Measurements from ENCODE around the gene AMZ1. TPM values are rescaled to one million over a fixed set of nuclear protein-coding genes. Genes with fewer than 3 reads are reported as not detected.

Gene AMZ1
- total and polyA plus RNA-seq, 10 of the 15 experiments (the other 5 are each of a cell fraction or from before 2014, with no cell fraction given), result 0.02 to 2.0 (median 0.69) TPM

DNA sequence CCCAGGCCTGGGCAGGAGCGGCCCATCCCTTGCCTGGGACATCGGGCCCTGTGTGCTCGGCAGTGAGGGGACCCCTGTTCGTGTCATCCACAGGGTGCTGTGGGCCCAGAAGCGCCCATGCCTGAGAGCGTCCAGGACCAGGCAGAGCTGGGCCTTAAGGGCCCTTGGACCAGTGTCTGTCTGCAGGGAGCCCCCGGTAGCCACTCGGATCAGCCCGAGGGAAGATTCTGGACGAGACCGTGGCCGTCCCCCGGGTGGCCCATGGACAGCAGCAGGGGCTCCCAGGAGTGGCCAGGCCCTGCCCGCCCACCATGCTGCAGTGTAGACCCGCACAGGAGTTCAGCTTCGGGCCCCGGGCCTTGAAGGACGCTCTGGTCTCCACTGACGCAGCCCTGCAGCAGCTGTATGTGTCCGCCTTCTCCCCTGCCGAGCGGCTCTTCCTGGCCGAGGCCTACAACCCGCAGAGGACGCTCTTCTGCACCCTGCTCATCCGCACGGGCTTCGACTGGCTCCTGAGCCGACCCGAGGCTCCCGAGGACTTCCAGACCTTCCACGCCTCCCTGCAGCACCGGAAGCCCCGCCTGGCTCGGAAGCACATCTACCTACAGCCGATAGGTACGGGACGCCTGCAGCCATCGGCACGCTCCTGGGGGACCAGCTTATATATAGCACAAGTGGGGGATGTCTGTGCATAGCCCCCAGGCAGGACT, 12.3 kb downstream of the AMZ1 start (continued):
- TF ChIP-seq, protein P1, sequence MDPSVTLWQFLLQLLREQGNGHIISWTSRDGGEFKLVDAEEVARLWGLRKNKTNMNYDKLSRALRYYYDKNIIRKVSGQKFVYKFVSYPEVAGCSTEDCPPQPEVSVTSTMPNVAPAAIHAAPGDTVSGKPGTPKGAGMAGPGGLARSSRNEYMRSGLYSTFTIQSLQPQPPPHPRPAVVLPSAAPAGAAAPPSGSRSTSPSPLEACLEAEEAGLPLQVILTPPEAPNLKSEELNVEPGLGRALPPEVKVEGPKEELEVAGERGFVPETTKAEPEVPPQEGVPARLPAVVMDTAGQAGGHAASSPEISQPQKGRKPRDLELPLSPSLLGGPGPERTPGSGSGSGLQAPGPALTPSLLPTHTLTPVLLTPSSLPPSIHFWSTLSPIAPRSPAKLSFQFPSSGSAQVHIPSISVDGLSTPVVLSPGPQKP (IDR thresholded peaks at IDR 0.05; ENCODE audit: low read depth, low read length), result no peak
- TF ChIP-seq NFYA (IDR thresholded peaks at IDR 0.05; ENCODE audit: borderline replicate concordance, low read depth, low read length), result no peak
- no peak for TF ChIP-seq SIX5 (IDR thresholded peaks at IDR 0.05; ENCODE audit: low read depth, low read length, severe bottlenecking)
- no peak for TF ChIP-seq BMI1 (IDR thresholded peaks at IDR 0.05; ENCODE audit: borderline replicate concordance)
- TF ChIP-seq, protein P2, sequence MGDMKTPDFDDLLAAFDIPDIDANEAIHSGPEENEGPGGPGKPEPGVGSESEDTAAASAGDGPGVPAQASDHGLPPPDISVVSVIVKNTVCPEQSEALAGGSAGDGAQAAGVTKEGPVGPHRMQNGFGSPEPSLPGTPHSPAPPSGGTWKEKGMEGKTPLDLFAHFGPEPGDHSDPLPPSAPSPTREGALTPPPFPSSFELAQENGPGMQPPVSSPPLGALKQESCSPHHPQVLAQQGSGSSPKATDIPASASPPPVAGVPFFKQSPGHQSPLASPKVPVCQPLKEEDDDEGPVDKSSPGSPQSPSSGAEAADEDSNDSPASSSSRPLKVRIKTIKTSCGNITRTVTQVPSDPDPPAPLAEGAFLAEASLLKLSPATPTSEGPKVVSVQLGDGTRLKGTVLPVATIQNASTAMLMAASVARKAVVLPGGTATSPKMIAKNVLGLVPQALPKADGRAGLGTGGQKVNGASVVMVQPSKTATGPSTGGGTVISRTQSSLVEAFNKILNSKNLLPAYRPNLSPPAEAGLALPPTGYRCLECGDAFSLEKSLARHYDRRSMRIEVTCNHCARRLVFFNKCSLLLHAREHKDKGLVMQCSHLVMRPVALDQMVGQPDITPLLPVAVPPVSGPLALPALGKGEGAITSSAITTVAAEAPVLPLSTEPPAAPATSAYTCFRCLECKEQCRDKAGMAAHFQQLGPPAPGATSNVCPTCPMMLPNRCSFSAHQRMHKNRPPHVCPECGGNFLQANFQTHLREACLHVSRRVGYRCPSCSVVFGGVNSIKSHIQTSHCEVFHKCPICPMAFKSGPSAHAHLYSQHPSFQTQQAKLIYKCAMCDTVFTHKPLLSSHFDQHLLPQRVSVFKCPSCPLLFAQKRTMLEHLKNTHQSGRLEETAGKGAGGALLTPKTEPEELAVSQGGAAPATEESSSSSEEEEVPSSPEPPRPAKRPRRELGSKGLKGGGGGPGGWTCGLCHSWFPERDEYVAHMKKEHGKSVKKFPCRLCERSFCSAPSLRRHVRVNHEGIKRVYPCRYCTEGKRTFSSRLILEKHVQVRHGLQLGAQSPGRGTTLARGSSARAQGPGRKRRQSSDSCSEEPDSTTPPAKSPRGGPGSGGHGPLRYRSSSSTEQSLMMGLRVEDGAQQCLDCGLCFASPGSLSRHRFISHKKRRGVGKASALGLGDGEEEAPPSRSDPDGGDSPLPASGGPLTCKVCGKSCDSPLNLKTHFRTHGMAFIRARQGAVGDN (IDR thresholded peaks at IDR 0.05), result no peak
- TF ChIP-seq SP1 (IDR thresholded peaks at IDR 0.05; ENCODE audit: low read depth, low read length), result no peak
- TF ChIP-seq MEF2B (IDR thresholded peaks at IDR 0.05; ENCODE audit: partially characterized antibody, poor library complexity, severe bottlenecking), result no peak
- TF ChIP-seq KAT2A (conservative IDR thresholded peaks at IDR 0.05; ENCODE audit: control insufficient read depth, low read depth, low read length), result no peak
- TF ChIP-seq, protein P3, sequence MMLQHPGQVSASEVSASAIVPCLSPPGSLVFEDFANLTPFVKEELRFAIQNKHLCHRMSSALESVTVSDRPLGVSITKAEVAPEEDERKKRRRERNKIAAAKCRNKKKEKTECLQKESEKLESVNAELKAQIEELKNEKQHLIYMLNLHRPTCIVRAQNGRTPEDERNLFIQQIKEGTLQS (IDR thresholded peaks at IDR 0.05; ENCODE audit: borderline replicate concordance, extremely low read depth, low read depth, low read length), result no peak
- TF ChIP-seq STAT1 (conservative IDR thresholded peaks at IDR 0.05), result no peak
- TF ChIP-seq, protein P4, sequence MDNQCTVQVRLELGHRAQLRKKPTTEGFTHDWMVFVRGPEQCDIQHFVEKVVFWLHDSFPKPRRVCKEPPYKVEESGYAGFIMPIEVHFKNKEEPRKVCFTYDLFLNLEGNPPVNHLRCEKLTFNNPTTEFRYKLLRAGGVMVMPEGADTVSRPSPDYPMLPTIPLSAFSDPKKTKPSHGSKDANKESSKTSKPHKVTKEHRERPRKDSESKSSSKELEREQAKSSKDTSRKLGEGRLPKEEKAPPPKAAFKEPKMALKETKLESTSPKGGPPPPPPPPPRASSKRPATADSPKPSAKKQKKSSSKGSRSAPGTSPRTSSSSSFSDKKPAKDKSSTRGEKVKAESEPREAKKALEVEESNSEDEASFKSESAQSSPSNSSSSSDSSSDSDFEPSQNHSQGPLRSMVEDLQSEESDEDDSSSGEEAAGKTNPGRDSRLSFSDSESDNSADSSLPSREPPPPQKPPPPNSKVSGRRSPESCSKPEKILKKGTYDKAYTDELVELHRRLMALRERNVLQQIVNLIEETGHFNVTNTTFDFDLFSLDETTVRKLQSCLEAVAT (IDR thresholded peaks at IDR 0.05), result no peak
- no peak for TF ChIP-seq ZNF217 (IDR thresholded peaks at IDR 0.05)
- TF ChIP-seq MTA2 (IDR thresholded peaks at IDR 0.05; ENCODE audit: low read depth), result no peak

All from GM12878 (cell line).